Right cardiac atrium (tissue), 5 donors: ENCODE data around the gene SPPL2C. TPM values are rescaled to one million over a fixed set of nuclear protein-coding genes. Genes with fewer than 3 reads are reported as not detected.

Source experiments
- ATAC-seq, 2 donors: fragments of 200-7000 bp; cut with Tn5 transposase; one replicate each; pipeline versions ENCODE4 v1.8.0 to v1.9.1; 2020; ENCODE audit warnings: moderate library complexity in 2 of 2, mild to moderate bottlenecking in 1 of 2
- DNase-seq, 3 donors: peaks; one replicate each; pipeline ENCODE4 v3.0.0-alpha.2; 2020
- H3K27ac ChIP-seq: one replicate; pipeline ENCODE4 v1.5.1; 2013; ENCODE audit warnings: mild to moderate bottlenecking, low read length, control low read depth, moderate library complexity
- H3K27me3 ChIP-seq: one replicate; pipeline ENCODE4 v1.6.1; 2013; ENCODE audit not compliant: control insufficient read depth, insufficient read depth
- H3K4me1 ChIP-seq: one replicate; pipeline ENCODE4 v1.6.1; 2013; ENCODE audit warnings: low read length; ENCODE audit not compliant: control insufficient read depth, insufficient read depth
- H3K4me3 ChIP-seq: one replicate; pipeline ENCODE4 v1.5.1; 2013; ENCODE audit warnings: low read length, control low read depth
- H3K9me3 ChIP-seq: one replicate; pipeline ENCODE4 v1.6.1; 2013; ENCODE audit warnings: low read length; ENCODE audit not compliant: control insufficient read depth
- WGBS: extraction: QIAGEN DNeasy Blood & Tissue Kit; methylation state at CpG from one replicate; pipeline ENCODE4 v1.1.7; 2013; 5-methylcytosine and 5-hydroxymethylcytosine counted together
- intact Hi-C, 4 donors: fragments of 100-400 bp; cut with DNase I; formaldehyde crosslinking; loops; one replicate each; pipeline versions ENCODE4 v1.11.0 to v1.14.0; 2022 to 2023
- polyA plus RNA-seq: library from polyadenylated mRNA; stranded (reverse); fragments of 200-250 nt; gene quantifications from one replicate; pipeline ENCODE4 v1.2.3, GENCODE V29; 2013
- total RNA-seq, 4 donors: library from RNA; stranded (reverse); fragmentation: NEBNext Ultra II Directional; extraction: Animal tissue kit (Norgen Biotek cat#: 25700); gene quantifications; one replicate each; pipeline ENCODE4 v1.2.1, GENCODE V29; 2021
- donor health status: healthy with polysubstance abuse.
- donor health status: DM: no; HTN: yes; CAD: no.
- donor health status: DM: no; HTN: no; CAD: no.
- donor health status: DM: no; HTN: yes; CAD: no; lungs with severe emphysema.
- donor health status: DM: yes; HTN: yes; CAD: no.

SPPL2C gene
- total and polyA plus RNA-seq, 5 donors: not detected

DNA sequence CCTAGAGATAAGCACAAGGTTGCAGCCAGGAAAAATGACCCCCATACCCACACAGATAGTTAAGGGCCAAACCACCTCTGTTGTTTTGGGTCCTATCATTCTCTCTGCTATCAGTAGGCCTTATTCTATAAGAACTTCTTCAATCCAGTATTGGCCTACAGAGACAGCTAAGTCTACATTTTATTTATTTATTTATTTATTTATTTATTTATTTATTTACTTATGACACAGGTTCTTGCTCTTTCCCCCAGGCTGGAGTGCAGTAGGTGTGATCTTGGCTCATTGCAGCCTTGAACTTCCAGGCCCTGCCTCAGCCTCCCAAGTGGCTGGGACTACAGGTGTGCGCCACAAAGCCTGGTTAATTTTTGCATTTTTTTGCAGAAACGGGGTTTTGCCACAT lies 42.2 kb downstream of the SPPL2C start:
- no peak overlapping the region for H3K27ac ChIP-seq
- ATAC-seq (no peak), DNase-seq (no peak)
- 84% methylated on average over 2 of the region's 2 CpGs for WGBS
- H3K4me1 ChIP-seq: no peaks in the 10 kb centered on the region
- intact Hi-C loops: no loop called here
- H3K27me3 ChIP-seq: no peaks in the 10 kb centered on the region
- no peak overlapping the region for H3K4me3 ChIP-seq
- no peaks in the 10 kb centered on the region for H3K9me3 ChIP-seq

- 46% methylated on average over 5 of the region's 5 CpGs for WGBS
- H3K27me3 ChIP-seq: no peaks in the 10 kb centered on the region
- no peaks in the 10 kb centered on the region for H3K4me1 ChIP-seq
- ATAC-seq (no peak), DNase-seq (no peak)
- no peak overlapping the region for H3K4me3 ChIP-seq
- no peak overlapping the region for H3K27ac ChIP-seq
- intact Hi-C loops: no loop called here
- no peaks in the 10 kb centered on the region for H3K9me3 ChIP-seq
Measured at GRCh38 chr17:45888392-45888791, 43.7 kb downstream of the SPPL2C start.

GRCh38 chr17:45889579-45889978 lies 44.9 kb downstream of the SPPL2C start:
- H3K9me3 ChIP-seq: no peaks in the 10 kb centered on the region
- no peaks in the 10 kb centered on the region for H3K4me1 ChIP-seq
- no peak for DNase-seq
- no peak for ATAC-seq
- no peak overlapping the region for H3K4me3 ChIP-seq
- no peak overlapping the region for H3K27ac ChIP-seq
- no peaks in the 10 kb centered on the region for H3K27me3 ChIP-seq
- intact Hi-C loops: no loop called here
- 39% methylated on average over 4 of the region's 4 CpGs for WGBS

GRCh38 chr17:45893725-45894021 lies 49.0 kb downstream of the SPPL2C start:
- WGBS: 52% methylated on average over 7 of the region's 7 CpGs
- ATAC-seq: no peak

GRCh38 chr17:45894022-45894784 lies 49.5 kb downstream of the SPPL2C start, which contains the start of gene MAPT:
Gene MAPT (plus strand): TSS chr17:45894554. CDS start chr17:45962338, 67,784 bp downstream.
- Histone ChIP-seq H3K4me1 (no peaks in the 10 kb centered on the region), H3K27ac (peak within 1 kb of the TSS; percentile 53), H3K9me3 (no peaks in the 10 kb centered on the region), H3K4me3 (peak within 1 kb of the TSS; percentile 52), H3K27me3 (no peaks in the 10 kb centered on the region)
- 1% methylated on average over 96 of the region's 97 CpGs for WGBS
- intact Hi-C loops: loop anchor here in 1 of 4 donors (10.0 kb wide), 1 partner anchor 51 kb away; no protein-coding TSS in a partner anchor
- ATAC-seq (peak; percentile 97 to 98), DNase-seq (peak; percentile 92 to 97 (median 96))

More at GRCh38 chr17:45893725-45894021, 49.0 kb downstream of the SPPL2C start:
- Histone ChIP-seq H3K4me1 (no peaks in the 10 kb centered on the region), H3K9me3 (no peaks in the 10 kb centered on the region), H3K27ac (no peak overlapping the region), H3K27me3 (no peaks in the 10 kb centered on the region), H3K4me3 (peak overlapping the region; percentile 52)
- DNase-seq: no peak
- intact Hi-C loops: loop anchor here in 1 of 4 donors (10.0 kb wide), 1 partner anchor 51 kb away; no protein-coding TSS in a partner anchor

GRCh38 chr17:45895304-45895968 lies 50.8 kb downstream of the SPPL2C start:
- Histone ChIP-seq H3K4me3 (peak overlapping the region; percentile 52), H3K9me3 (no peaks in the 10 kb centered on the region), H3K27me3 (no peaks in the 10 kb centered on the region), H3K27ac (no peak overlapping the region), H3K4me1 (no peaks in the 10 kb centered on the region)
- ATAC-seq (peak in 1 of 2 donors; percentile 7), DNase-seq (peak in 1 of 3 donors; percentile 57)
- intact Hi-C loops: loop anchor here in 1 of 4 donors (10.0 kb wide), 1 partner anchor 49 kb away; no protein-coding TSS in a partner anchor
- WGBS: under 1% methylated on average over 63 of the region's 63 CpGs

DNA sequence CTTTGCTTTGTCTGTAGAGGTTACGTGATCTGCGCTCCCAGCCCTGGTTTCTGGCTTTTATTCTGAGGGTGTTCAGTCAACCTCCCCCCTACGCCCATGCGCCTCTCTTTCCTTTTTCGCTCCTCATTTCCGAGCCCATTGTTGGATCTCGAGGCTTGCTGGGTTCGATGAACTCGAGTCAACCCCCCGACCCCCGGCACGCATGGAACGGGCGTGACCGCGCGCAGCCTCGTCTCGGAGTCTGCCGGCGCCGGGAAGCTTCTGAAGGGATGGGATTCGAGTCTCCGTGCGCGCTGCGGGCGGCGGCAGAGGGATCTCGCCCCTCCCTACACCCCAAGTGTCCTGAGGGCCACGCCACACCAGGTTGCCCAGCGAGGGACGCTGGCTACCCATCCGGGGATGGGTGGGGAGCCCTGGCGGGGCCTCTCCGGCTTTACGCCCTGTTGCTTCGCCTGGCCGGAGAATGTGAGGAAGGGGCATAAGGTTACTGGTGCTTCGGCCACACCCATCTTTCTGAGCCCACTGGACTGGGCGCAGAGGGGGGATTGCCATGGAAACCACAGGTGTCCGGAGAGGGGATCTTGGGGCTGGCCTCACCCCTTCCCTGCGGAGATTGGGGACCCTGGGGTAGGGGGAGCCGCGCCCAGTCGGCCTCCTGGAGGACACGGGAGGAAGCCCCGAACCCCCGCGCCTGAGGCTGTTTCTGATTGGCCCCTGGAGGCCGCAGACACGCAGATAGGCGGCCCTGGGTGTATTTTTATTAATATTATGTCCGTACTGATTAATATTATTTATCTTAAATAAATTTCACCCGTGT lies 51.5 kb downstream of the SPPL2C start:
- ATAC-seq (no peak), DNase-seq (peak in 1 of 3 donors; percentile 31)
- no peaks in the 10 kb centered on the region for H3K27me3 ChIP-seq
- H3K27ac ChIP-seq: no peak overlapping the region
- WGBS: 4% methylated on average over 55 of the region's 55 CpGs
- no peaks in the 10 kb centered on the region for H3K9me3 ChIP-seq
- intact Hi-C loops: loop anchor here in 1 of 4 donors (10.0 kb wide), 1 partner anchor 49 kb away; no protein-coding TSS in a partner anchor
- no peaks in the 10 kb centered on the region for H3K4me1 ChIP-seq
- H3K4me3 ChIP-seq: peak overlapping the region; percentile 52

Other genes with a start within 250 kb of the SPPL2C start
- gene CRHR1, start 60.6 kb upstream of the SPPL2C start, total RNA-seq: not detected
- not detected for gene CRHR1, start 60.6 kb upstream of the SPPL2C start, polyA plus RNA-seq
- 10 to 100 TPM in 2 of 4 donors, 1 to 10 TPM in 2; 6.9 to 15.1 (median 10.8) TPM for gene MAPT, start 49.7 kb downstream of the SPPL2C start, total RNA-seq
- 7.7 TPM for gene MAPT, start 49.7 kb downstream of the SPPL2C start, polyA plus RNA-seq
- not detected for gene STH, start 154.4 kb downstream of the SPPL2C start, total RNA-seq
- gene STH, start 154.4 kb downstream of the SPPL2C start, polyA plus RNA-seq: not detected